KOPT-K1 (cell line): ENCODE measurements around the gene NELFCD.

ENCODE experiments used
- H3K27ac ChIP-seq: fragments of 200-600 bp; sonication (generic); 2 replicates; pipeline ENCODE4 v1.5.1; 2016; ENCODE audit warnings: antibody characterized with exemption, mild to moderate bottlenecking, low read depth, low read length; ENCODE audit not compliant: poor library complexity, severe bottlenecking
- H3K36me3 ChIP-seq: fragments of 200-600 bp; sonication (generic); 2 replicates; pipeline ENCODE4 v1.5.1; 2017; ENCODE audit warnings: antibody characterized with exemption, mild to moderate bottlenecking, low read length, moderate library complexity; ENCODE audit not compliant: insufficient read depth
- H3K9me3 ChIP-seq: fragments of 200-600 bp; sonication (generic); 2 replicates; pipeline ENCODE4 v1.5.1; 2017; ENCODE audit warnings: antibody characterized with exemption, low read length, mild to moderate bottlenecking; ENCODE audit not compliant: insufficient read depth, poor library complexity, severe bottlenecking

The NELFCD gene

DNA sequence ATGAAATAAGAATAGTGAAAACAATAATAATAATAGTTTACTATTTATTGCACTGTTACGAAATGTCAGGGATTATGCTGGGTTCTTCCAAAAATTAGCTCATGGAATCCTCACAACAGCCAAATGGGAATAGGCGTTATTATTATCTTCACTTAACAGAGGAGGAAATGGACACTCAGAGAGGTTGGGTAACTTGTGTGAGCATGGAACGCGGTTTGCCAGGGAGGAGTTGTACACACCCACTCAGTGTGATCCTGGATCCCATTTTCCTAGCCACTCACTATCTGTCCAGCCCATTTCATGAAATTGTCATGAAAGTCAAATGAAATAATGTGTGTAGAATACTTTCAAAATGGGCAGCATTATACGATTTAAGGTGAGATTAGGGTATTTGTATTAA is 4.6 kb downstream of the NELFCD start:
- H3K36me3 ChIP-seq, result peaks cover 61% of the 10 kb centered on the region
- no peaks in the 10 kb centered on the region for H3K9me3 ChIP-seq
- no peak overlapping the region for H3K27ac ChIP-seq

GRCh38 chr20:58986286-58986967 is 5.4 kb downstream of the NELFCD start:
- H3K27ac ChIP-seq, result no peak overlapping the region
- no peaks in the 10 kb centered on the region for H3K9me3 ChIP-seq
- peaks cover 69% of the 10 kb centered on the region for H3K36me3 ChIP-seq

GRCh38 chr20:58986968-58987517 is 6.0 kb downstream of the NELFCD start:
- no peaks in the 10 kb centered on the region for H3K9me3 ChIP-seq
- H3K27ac ChIP-seq, result no peak overlapping the region
- peaks cover 75% of the 10 kb centered on the region for H3K36me3 ChIP-seq

DNA sequence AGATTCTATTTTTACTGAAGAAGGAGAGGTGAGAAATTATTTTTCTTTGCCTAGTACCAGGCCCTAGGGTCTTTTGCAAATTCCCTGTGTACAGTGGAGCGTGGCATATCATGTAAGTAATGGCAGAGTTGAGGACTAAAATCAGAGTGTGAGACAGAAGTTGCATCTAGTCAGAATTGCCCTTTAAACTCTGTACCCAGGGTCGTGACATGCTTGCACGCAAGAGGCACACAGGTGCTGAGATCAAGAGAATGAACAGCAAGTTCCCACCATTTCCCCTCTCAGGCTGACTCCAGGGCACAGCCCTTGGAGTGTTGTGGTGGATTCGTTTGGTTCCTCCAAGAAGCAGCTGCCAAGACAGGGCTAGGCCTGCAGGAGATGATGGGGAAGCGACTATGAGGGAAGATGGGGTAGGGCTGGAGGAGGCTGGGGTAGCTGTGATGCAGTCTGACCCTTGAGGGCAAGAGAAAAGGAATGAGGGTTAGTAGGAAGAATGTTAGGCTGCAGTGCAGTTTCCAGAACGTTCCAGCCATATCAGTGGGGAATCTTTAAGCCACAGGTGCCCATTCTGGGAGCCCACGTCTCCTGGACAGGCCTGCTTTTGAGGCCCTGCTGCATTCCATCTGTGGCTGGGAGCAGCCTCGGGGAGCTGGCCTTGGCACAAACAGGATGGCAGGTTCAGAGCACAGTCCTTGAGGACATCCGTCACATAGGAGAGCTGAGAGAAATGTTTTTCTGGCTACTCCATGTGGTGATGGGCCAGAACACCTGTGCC is 6.9 kb downstream of the NELFCD start:
- no peaks in the 10 kb centered on the region for H3K9me3 ChIP-seq
- H3K27ac ChIP-seq, result no peak overlapping the region
- peaks cover 84% of the 10 kb centered on the region for H3K36me3 ChIP-seq

DNA sequence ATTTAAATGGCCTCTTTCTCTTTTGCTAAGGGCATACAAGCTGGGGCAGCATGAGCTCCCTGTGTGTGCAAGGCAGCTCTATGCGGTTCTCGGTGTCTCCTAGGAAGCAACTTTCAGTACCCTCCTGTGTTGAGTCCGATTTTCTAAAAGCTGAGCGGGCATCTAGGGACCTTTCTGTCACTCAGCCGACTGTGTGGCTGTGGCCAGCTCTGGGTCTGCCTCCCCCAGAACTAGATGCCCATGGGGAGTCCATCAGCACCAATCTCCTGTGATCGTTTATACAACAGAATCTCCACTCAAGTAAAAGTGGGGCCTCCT is 7.5 kb downstream of the NELFCD start:
- Histone ChIP-seq H3K27ac (no peak overlapping the region), H3K36me3 (peaks cover 90% of the 10 kb centered on the region), H3K9me3 (no peaks in the 10 kb centered on the region)

DNA sequence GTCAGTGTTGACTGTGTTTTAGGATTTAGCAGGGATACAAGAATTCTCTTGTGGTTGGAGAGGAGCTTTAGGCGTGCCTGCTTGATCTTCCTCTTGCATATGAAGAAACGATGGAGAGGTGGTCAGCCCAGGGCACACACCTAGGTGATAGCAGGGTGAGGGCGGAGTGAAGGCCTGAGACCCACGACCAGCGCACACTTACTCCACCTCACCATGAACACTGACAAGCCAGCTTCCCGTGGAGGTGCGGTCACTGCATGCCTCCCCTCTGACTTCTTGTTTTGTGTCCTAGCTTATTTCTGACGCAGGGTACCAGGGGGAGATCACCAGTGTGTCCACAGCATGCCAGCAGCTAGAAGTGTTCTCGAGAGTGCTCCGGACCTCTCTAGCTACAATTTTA is 8.1 kb downstream of the NELFCD start:
- no peak overlapping the region for H3K27ac ChIP-seq
- H3K36me3 ChIP-seq, result peaks cover 97% of the 10 kb centered on the region
- H3K9me3 ChIP-seq, result no peaks in the 10 kb centered on the region

DNA sequence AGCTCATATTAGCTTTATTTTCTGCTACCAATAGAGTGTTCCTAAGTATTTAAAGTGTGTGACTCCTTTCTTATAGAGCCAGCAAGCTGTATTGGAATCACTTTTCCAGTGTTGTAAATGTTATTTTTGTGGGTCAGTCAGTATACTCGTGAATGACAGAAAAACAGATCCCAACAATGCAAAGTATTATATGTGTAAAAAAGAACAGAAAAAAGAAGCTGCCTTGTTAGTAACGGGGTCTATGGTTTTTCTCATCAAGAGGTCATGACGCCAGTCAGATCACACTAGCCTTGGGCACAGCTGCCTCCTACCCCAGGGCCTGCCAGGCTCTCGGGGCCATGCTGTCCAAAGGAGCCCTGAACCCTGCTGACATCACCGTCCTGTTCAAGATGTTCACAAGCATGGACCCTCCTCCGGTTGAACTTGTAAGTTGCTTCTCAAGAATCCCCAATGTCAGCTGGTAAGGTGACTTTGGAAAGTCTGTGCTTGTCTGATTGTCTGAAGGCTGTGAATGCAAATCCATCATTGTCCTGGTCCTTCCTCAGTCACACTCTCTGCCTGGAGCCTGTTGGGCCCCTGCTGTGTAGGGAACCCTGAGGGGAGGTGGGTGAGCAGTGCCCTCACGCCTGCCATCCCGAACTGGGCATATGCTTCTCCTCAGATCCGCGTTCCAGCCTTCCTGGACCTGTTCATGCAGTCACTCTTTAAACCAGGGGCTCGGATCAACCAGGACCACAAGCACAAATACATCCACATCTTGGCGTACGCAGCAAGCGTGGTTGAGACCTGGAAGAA is 9.8 kb downstream of the NELFCD start:
- Histone ChIP-seq H3K9me3 (no peaks in the 10 kb centered on the region), H3K27ac (no peak overlapping the region)

DNA sequence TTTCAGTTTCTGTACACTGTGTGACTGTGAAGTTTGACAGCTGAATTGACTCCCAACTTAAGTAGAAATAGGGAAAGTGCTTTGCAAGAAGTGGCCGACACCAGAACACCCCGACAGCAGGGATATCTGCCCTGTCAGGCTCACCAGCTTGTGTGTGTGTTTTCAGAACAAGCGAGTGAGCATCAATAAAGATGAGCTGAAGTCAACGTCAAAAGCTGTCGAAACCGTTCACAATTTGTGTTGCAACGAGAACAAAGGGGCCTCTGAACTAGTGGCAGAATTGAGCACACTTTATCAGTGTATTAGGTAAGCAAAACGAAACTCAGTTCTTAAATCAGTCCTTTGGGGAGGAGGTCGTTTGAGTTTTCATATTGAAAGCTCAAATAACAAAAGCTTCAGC is 10.7 kb downstream of the NELFCD start:
- H3K27ac ChIP-seq, result no peak overlapping the region
- H3K36me3 ChIP-seq, result peaks cover 100% of the 10 kb centered on the region

More for the DNA sequence above, 9.8 kb downstream of the NELFCD start:
- peaks cover 100% of the 10 kb centered on the region for H3K36me3 ChIP-seq

GRCh38 chr20:58992911-58993310 is 11.9 kb downstream of the NELFCD start:
- no peak overlapping the region for H3K27ac ChIP-seq
- peaks cover 98% of the 10 kb centered on the region for H3K36me3 ChIP-seq
- no peaks in the 10 kb centered on the region for H3K9me3 ChIP-seq

More for the DNA sequence above, 10.7 kb downstream of the NELFCD start:
- H3K9me3 ChIP-seq, result no peaks in the 10 kb centered on the region

DNA sequence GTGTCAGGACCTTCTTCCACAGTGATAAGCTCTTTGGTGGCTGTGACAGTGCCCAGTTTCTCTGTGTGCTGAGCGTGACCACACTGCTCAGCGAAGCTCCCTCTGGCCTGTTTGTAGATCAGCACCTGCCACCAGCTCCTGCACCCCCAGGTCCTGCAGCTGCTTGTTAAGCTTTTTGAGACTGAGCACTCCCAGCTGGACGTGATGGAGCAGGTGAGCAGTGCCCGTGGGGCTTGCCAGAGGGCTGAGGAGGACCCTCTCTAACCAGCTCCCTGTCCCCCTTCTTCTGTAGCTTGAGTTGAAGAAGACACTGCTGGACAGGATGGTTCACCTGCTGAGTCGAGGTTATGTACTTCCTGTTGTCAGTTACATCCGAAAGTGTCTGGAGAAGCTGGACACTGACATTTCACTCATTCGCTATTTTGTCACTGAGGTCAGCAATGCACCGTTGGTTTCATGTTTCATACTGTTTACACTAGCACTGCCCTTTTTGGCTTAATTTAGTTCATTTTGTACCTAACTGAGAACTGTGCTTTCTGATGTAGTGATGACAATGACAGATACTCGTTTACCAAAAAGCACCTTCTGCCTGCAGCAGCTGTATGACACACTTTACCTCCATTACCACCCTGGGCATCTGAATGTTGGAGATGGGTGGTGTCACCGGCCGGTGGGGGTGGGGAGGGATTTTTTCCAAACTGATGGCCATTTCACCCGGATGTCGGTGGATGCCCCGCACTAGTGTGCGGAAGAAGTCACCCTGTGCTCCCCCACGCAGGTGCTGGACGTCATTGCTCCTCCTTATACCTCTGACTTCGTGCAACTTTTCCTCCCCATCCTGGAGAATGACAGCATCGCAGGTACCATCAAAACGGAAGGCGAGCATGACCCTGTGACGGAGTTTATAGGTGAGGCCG is 12.5 kb downstream of the NELFCD start:
- no peak overlapping the region for H3K27ac ChIP-seq

GRCh38 chr20:58994390-58995159 is 13.5 kb downstream of the NELFCD start:
- Histone ChIP-seq H3K36me3 (peaks cover 82% of the 10 kb centered on the region), H3K27ac (no peak overlapping the region)

More for the DNA sequence above, 12.5 kb downstream of the NELFCD start:
- Histone ChIP-seq H3K9me3 (no peaks in the 10 kb centered on the region), H3K36me3 (peaks cover 92% of the 10 kb centered on the region)

GRCh38 chr20:58995461-58996225 is 14.6 kb downstream of the NELFCD start:
- H3K9me3 ChIP-seq, result no peaks in the 10 kb centered on the region
- no peak overlapping the region for H3K27ac ChIP-seq
- H3K36me3 ChIP-seq, result peaks cover 71% of the 10 kb centered on the region

More at GRCh38 chr20:58994390-58995159, 13.5 kb downstream of the NELFCD start:
- H3K9me3 ChIP-seq, result no peaks in the 10 kb centered on the region

- H3K27ac ChIP-seq, result no peak overlapping the region
- no peaks in the 10 kb centered on the region for H3K9me3 ChIP-seq
- peaks cover 65% of the 10 kb centered on the region for H3K36me3 ChIP-seq
Observed at GRCh38 chr20:58996226-58996611, 15.2 kb downstream of the NELFCD start.
